Measurements from ENCODE around the gene CAMTA2. TPM values are rescaled to one million over a fixed set of nuclear protein-coding genes. Genes with fewer than 3 reads are reported as not detected.
"Not testable (repeated sequence)": the region's sequence is repeated elsewhere in the genome, so short reads cannot be mapped to it uniquely, and the experiment has no call there.

Gene CAMTA2
- total RNA-seq, 1 donor from 2014 or later = 0.34 TPM

DNA sequence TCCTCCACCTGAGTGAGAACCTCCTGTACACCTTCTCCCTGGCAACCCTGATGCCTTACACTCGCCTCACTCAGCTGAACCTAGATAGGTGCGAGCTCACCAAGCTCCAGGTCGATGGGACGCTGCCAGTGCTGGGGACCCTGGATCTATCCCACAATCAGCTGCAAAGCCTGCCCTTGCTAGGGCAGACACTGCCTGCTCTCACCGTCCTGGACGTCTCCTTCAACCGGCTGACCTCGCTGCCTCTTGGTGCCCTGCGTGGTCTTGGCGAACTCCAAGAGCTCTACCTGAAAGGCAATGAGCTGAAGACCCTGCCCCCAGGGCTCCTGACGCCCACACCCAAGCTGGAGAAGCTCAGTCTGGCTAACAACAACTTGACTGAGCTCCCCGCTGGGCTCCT, 54.7 kb downstream of the CAMTA2 start:
- H3K4me1 ChIP-seq = no peaks in the 10 kb centered on the region
- no peak overlapping the region for H2AFZ ChIP-seq (replicated peaks)
- H3K27me3 ChIP-seq = no peaks in the 10 kb centered on the region
- peaks cover 3% of the 10 kb centered on the region for H3F3A ChIP-seq (ENCODE audit: low read depth)
- no peaks in the 10 kb centered on the region for H3K9me3 Mint-ChIP-seq
- peaks cover 6% of the 10 kb centered on the region for H3K27me3 Mint-ChIP-seq (ENCODE audit: insufficient read depth, low read depth)
- no peaks in the 10 kb centered on the region for H3K9me3 ChIP-seq (ENCODE audit: low read depth)
- H3K4me3 Mint-ChIP-seq = no peak overlapping the region
- H3K4me2 ChIP-seq = no peak overlapping the region
- peaks cover 6% of the 10 kb centered on the region for H3K79me2 ChIP-seq (ENCODE audit: low read depth)
- peaks cover 21% of the 10 kb centered on the region for H3K36me3 Mint-ChIP-seq
- no peak for DNase-seq (ENCODE audit: low spot score)
- peaks cover 2% of the 10 kb centered on the region for H3K4me1 Mint-ChIP-seq
- no peaks in the 10 kb centered on the region for H4K20me1 ChIP-seq (ENCODE audit: low read depth)
- no peak overlapping the region for H3K4me3 ChIP-seq
- H3K36me3 ChIP-seq = no peaks in the 10 kb centered on the region
- no peak overlapping the region for H3K27ac ChIP-seq
- H3K9ac ChIP-seq = no peak overlapping the region
- TF ChIP-seq, protein P1, sequence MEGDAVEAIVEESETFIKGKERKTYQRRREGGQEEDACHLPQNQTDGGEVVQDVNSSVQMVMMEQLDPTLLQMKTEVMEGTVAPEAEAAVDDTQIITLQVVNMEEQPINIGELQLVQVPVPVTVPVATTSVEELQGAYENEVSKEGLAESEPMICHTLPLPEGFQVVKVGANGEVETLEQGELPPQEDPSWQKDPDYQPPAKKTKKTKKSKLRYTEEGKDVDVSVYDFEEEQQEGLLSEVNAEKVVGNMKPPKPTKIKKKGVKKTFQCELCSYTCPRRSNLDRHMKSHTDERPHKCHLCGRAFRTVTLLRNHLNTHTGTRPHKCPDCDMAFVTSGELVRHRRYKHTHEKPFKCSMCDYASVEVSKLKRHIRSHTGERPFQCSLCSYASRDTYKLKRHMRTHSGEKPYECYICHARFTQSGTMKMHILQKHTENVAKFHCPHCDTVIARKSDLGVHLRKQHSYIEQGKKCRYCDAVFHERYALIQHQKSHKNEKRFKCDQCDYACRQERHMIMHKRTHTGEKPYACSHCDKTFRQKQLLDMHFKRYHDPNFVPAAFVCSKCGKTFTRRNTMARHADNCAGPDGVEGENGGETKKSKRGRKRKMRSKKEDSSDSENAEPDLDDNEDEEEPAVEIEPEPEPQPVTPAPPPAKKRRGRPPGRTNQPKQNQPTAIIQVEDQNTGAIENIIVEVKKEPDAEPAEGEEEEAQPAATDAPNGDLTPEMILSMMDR (IDR thresholded peaks at IDR 0.05) = no peak
- no peak for TF ChIP-seq EZH2phosphoT487 (IDR thresholded peaks at IDR 0.05)
- no peak for TF ChIP-seq EZH2 (IDR thresholded peaks at IDR 0.05)
- peak overlapping the region; percentile 69 for H3K27ac Mint-ChIP-seq

DNA sequence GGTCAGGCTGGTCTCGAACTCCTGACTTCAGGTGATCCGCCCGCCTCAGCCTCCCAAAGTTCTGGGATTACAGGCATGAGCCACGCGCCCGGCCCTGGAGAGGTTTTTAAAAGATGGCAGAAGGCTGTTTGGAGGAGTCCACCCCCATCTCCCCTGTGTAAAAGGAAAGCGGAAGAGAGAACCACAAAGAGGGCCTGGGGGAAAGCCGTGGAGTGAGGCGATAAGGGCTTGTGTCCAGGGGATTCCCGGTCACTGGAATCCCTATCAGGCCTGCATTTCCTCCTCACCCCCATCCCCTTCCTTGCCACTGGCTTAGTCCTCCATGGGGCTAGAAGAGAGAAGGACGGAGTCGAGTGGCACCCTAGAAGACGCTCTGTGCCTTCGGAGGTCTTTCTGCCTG, 55.5 kb downstream of the CAMTA2 start, which contains the start of gene GP1BA:
Gene GP1BA (plus strand): TSS at position 315 of the 400 bp plus-strand sequence. CDS start 328 bp downstream, outside the sequence.
- TF ChIP-seq, protein P1 (IDR thresholded peaks at IDR 0.05) = no peak
- TF ChIP-seq EZH2 (IDR thresholded peaks at IDR 0.05) (no peak), EZH2phosphoT487 (IDR thresholded peaks at IDR 0.05) (no peak)
- Histone ChIP-seq H4K20me1 (ENCODE audit: low read depth) (no peaks in the 10 kb centered on the region), H3K4me1 (no peaks in the 10 kb centered on the region), H2AFZ (replicated peaks) (no peak within 1 kb of the TSS), H3K4me3 (no peak within 1 kb of the TSS), H3K4me2 (no peak within 1 kb of the TSS), H3K27me3 (no peaks in the 10 kb centered on the region), H3F3A (ENCODE audit: low read depth) (peaks cover 3% of the 10 kb centered on the region), H3K27ac (no peak within 1 kb of the TSS), H3K79me2 (ENCODE audit: low read depth) (no peaks in the 10 kb centered on the region), H3K36me3 (no peaks in the 10 kb centered on the region), H3K9me3 (ENCODE audit: low read depth) (no peaks in the 10 kb centered on the region), H3K9ac (no peak within 1 kb of the TSS)
- peaks cover 22% of the 10 kb centered on the region for H3K36me3 Mint-ChIP-seq
- H3K27ac Mint-ChIP-seq = peak within 1 kb of the TSS; percentile 88
- DNase-seq (ENCODE audit: low spot score) = no peak
- H3K4me1 Mint-ChIP-seq = peaks cover 2% of the 10 kb centered on the region
- H3K27me3 Mint-ChIP-seq (ENCODE audit: insufficient read depth, low read depth) = peaks cover 6% of the 10 kb centered on the region
- H3K4me3 Mint-ChIP-seq = peak within 1 kb of the TSS; percentile 0
- no peaks in the 10 kb centered on the region for H3K9me3 Mint-ChIP-seq

DNA sequence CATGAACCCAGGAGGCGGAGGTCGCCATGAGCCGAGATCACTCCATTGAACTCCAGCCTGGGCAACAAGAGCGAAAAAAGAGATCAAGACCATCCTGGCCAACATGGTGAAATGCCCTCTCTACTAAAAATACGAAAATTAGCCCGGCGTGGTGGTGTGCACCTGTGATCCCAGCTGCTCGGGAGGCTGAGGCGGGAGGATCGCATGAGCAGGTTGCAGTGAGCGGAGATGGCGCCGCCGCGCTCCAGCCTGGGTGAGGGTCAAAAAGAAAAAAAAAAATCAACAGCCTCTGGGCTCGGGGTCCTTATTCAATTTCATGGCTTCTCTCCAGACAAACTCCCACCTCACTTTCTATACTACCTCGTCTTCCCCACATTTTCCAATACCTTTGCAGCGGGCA, 58.6 kb downstream of the CAMTA2 start:
- DNase-seq (ENCODE audit: low spot score) = no peak
- peaks cover 3% of the 10 kb centered on the region for H3F3A ChIP-seq (ENCODE audit: low read depth)
- Mint-ChIP-seq H3K4me3 (no peak overlapping the region), H3K27ac (no peak overlapping the region), H3K9me3 (no peaks in the 10 kb centered on the region), H3K27me3 (ENCODE audit: insufficient read depth, low read depth) (peaks cover 6% of the 10 kb centered on the region), H3K36me3 (peaks cover 18% of the 10 kb centered on the region), H3K4me1 (peaks cover 2% of the 10 kb centered on the region)
- H3K36me3 ChIP-seq = no peaks in the 10 kb centered on the region
- H3K79me2 ChIP-seq (ENCODE audit: low read depth) = no peaks in the 10 kb centered on the region
- H4K20me1 ChIP-seq (ENCODE audit: low read depth) = no peaks in the 10 kb centered on the region
- no peak overlapping the region for H3K9ac ChIP-seq
- TF ChIP-seq EZH2 (IDR thresholded peaks at IDR 0.05) (no peak), EZH2phosphoT487 (IDR thresholded peaks at IDR 0.05) (no peak)
- TF ChIP-seq, protein P1 (IDR thresholded peaks at IDR 0.05) = no peak
- H2AFZ ChIP-seq (replicated peaks) = no peak overlapping the region
- no peaks in the 10 kb centered on the region for H3K9me3 ChIP-seq (ENCODE audit: low read depth)
- no peak overlapping the region for H3K4me3 ChIP-seq
- no peak overlapping the region for H3K27ac ChIP-seq
- no peaks in the 10 kb centered on the region for H3K4me1 ChIP-seq
- H3K4me2 ChIP-seq = no peak overlapping the region
- no peaks in the 10 kb centered on the region for H3K27me3 ChIP-seq

DNA sequence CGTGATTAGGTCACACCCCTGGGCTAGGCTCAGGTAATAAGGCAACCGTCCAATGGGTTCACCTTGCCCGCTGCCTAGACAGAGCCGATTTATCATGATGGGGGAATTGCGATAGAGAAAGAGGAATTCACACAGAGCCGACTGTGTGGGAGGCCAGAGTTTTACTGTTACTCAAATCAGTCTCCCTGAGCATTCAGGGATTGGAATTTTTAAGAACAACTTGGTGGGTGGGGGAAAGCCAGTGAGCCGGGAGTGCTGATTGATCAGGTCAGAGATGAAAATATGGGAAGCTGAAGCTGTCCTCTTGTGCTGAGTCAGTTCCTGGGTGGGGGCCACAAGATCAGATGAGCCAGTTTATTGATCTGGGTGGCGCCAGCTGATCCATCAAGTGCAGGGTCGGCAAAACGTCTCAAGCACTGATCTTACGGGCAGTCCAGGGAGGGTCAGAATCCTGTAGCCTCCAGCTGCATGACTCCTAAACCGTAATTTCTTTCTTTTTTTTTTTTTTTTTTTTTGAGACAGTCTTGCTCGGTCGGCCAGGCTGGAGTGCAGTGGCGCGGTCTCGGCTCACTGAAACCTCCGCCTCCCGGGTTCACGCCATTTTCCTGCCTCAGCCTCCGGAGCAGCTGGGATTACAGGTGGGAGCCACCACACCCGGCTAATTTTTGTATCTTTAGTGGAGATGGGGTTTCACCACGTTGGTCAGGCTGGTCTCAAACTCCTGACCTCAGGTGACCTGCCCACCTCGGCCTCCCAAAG, 60.7 kb downstream of the CAMTA2 start:
- H3K4me2 ChIP-seq; H3K4me1 ChIP-seq; H3K4me1 Mint-ChIP-seq; H3K4me3 Mint-ChIP-seq; H3K36me3 ChIP-seq; H3K9me3 Mint-ChIP-seq; H3K4me3 ChIP-seq; H4K20me1 ChIP-seq (ENCODE audit: low read depth); DNase-seq (ENCODE audit: low spot score); H3K79me2 ChIP-seq (ENCODE audit: low read depth); H3K9ac ChIP-seq; H3K27me3 Mint-ChIP-seq (ENCODE audit: insufficient read depth, low read depth); H2AFZ ChIP-seq (replicated peaks); H3F3A ChIP-seq (ENCODE audit: low read depth); H3K9me3 ChIP-seq (ENCODE audit: low read depth); H3K27me3 ChIP-seq; H3K27ac ChIP-seq: not testable (repeated sequence)
- peak overlapping the region; percentile 17 for H3K27ac Mint-ChIP-seq
- H3K36me3 Mint-ChIP-seq = peaks cover 13% of the 10 kb centered on the region

All from neural progenitor cell (in vitro differentiated cells).